ENCODE measurements around the gene ZNF512B. TPM values are rescaled to one million over a fixed set of nuclear protein-coding genes. Genes with fewer than 3 reads are reported as not detected.

ZNF512B gene
- total and polyA plus RNA-seq, 12 donors, result 4.6 to 14.8 (median 13.6) TPM

GRCh38 chr20:63955281-63955826, 14.4 kb downstream of the ZNF512B start:
- ATAC-seq, result peak; percentile 16 to 44 (median 26)
- peaks cover 29 to 72% (median 66%) of the 10 kb centered on the region in 9 donors for H3K4me1 ChIP-seq

GRCh38 chr20:63953764-63954429, 15.8 kb downstream of the ZNF512B start:
- ATAC-seq (no peak), DNase-seq (no peak)
- Histone ChIP-seq H3K4me3 (peak overlapping the region in 5 of 10 donors; percentile 3 to 100 (median 86)), H3K36me3 (peaks cover 0 to 5% (median 0%) of the 10 kb centered on the region in 9 donors), H3K27ac (peak overlapping the region in 8 of 10 donors; percentile 17 to 98 (median 95)), H3K27me3 (no peaks in the 10 kb centered on the region), H3K9me3 (no peaks in the 10 kb centered on the region), H3K4me1 (peaks cover 30 to 86% (median 81%) of the 10 kb centered on the region in 9 donors)
- intact Hi-C loops (cut with DNase I), result no loop called here
- no peak for TF ChIP-seq CTCF (IDR thresholded peaks at IDR 0.05)
- WGBS, 2 donors, result 47 to 52% methylated on average over 13 of the region's 13 CpGs

More at GRCh38 chr20:63955281-63955826, 14.4 kb downstream of the ZNF512B start:
- 0% methylated on average over 30 to 31 of the region's 31 CpGs for WGBS, 2 donors
- Histone ChIP-seq H3K9me3 (no peaks in the 10 kb centered on the region), H3K27me3 (no peaks in the 10 kb centered on the region), H3K36me3 (peaks cover 0 to 17% (median 0%) of the 10 kb centered on the region in 9 donors), H3K4me3 (peak overlapping the region; percentile 76 to 100 (median 96)), H3K27ac (peak overlapping the region; percentile 92 to 98 (median 96))
- intact Hi-C loops (cut with DNase I), result loop anchor here in 2 of 10 donors (5.0 kb wide), 2 partner anchors 58 to 403 kb away; partner anchors contain the start of genes DNAJC5 (in 1 of the 2) and FNDC11 (in 1 of the 2)
- TF ChIP-seq CTCF (IDR thresholded peaks at IDR 0.05), result peak in 8 of 9 donors; percentile 15 to 70 (median 49)
- DNase-seq, result peak in 1 of 2 donors; percentile 65

- H3K4me1 ChIP-seq, result peaks cover 38 to 92% (median 89%) of the 10 kb centered on the region in 9 donors
- H3K36me3 ChIP-seq, result peaks cover 0 to 3% (median 0%) of the 10 kb centered on the region in 9 donors
- no peaks in the 10 kb centered on the region for H3K27me3 ChIP-seq
- ATAC-seq, result no peak
- H3K27ac ChIP-seq, result peak overlapping the region; percentile 34 to 98 (median 93)
- 58 to 72% methylated on average over 14 of the region's 14 CpGs for WGBS, 2 donors
- no peak for TF ChIP-seq CTCF (IDR thresholded peaks at IDR 0.05)
- no peaks in the 10 kb centered on the region for H3K9me3 ChIP-seq
- DNase-seq, result no peak
- H3K4me3 ChIP-seq, result no peak overlapping the region
- intact Hi-C loops (cut with DNase I), result no loop called here
Observed at GRCh38 chr20:63952769-63953168, 17.0 kb downstream of the ZNF512B start.

GRCh38 chr20:63952210-63952535, 17.6 kb downstream of the ZNF512B start:
- Histone ChIP-seq H3K27me3 (no peaks in the 10 kb centered on the region), H3K9me3 (no peaks in the 10 kb centered on the region), H3K36me3 (peaks cover 0 to 3% (median 0%) of the 10 kb centered on the region in 9 donors), H3K27ac (peak overlapping the region; percentile 34 to 98 (median 93)), H3K4me1 (peaks cover 44 to 92% (median 89%) of the 10 kb centered on the region in 9 donors), H3K4me3 (peak overlapping the region in 1 of 10 donors; percentile 46)
- 44 to 46% methylated on average over 15 of the region's 15 CpGs for WGBS, 2 donors
- no peak for TF ChIP-seq CTCF (IDR thresholded peaks at IDR 0.05)
- no peak for DNase-seq
- ATAC-seq, result no peak
- intact Hi-C loops (cut with DNase I), result no loop called here

Measured in heart right ventricle (tissue), 16 donors.